IMR-90 (cell line): Measurements from ENCODE around the gene KLKB1. TPM values are rescaled to one million over a fixed set of nuclear protein-coding genes. Genes with fewer than 3 reads are reported as not detected.

Experiments used
- ATAC-seq: fragments of 200-7000 bp; cut with Tn5 transposase; 2 replicates; pipeline ENCODE4 v1.9.1; 2020; ENCODE audit warnings: low read depth, mild to moderate bottlenecking, moderate library complexity
- BruUV-seq: library from RNA; stranded (reverse); fragments of 400-500 nt; replicated peaks from 2 replicates; lab custom pipeline; 2021; lab: Mats Ljungman, UMichigan
- CTCF ChIA-PET: fragments of 300-600 bp; formaldehyde crosslinking; extraction: SDS; loops from one replicate; lab custom pipeline; 2021; ENCODE audit warnings: antibody characterized with exemption; lab: Yijun Ruan, JAX
- POLR2A ChIA-PET: fragments of 300-600 bp; sonication (Branson Sonifier 250); formaldehyde crosslinking; loops from one replicate; lab custom pipeline; 2022; ENCODE audit warnings: antibody characterized with exemption; ENCODE audit not compliant: unreplicated experiment; lab: Charles Lee
- DNase-seq: peaks from one replicate; pipeline ENCODE4 v3.0.0; 2013
- H2AFZ ChIP-seq: replicated peaks from 2 replicates; pipeline ENCODE3; 2013; ENCODE audit warnings: low read length, mild to moderate bottlenecking; ENCODE audit not compliant: poor library complexity
- H2AK5ac ChIP-seq: 2 replicates; pipeline ENCODE4 v1.6.1; 2013; ENCODE audit warnings: low read depth, low read length, inconsistent platforms
- H2AK9ac ChIP-seq: replicated peaks from 2 replicates; pipeline ENCODE3; 2013; ENCODE audit warnings: mild to moderate bottlenecking, low read depth, low read length, moderate library complexity; ENCODE audit not compliant: poor library complexity
- H2BK120ac ChIP-seq: 2 replicates; pipeline ENCODE4 v1.6.1; 2013; ENCODE audit warnings: low read depth, low read length, inconsistent platforms
- H2BK15ac ChIP-seq: 3 replicates; pipeline ENCODE4 v1.6.1; 2013; ENCODE audit warnings: low read depth, low read length, inconsistent platforms
- H2BK20ac ChIP-seq: 2 replicates; pipeline ENCODE4 v1.6.1; 2013; ENCODE audit warnings: low read depth, mild to moderate bottlenecking, inconsistent platforms, low read length, moderate library complexity
- H2BK5ac ChIP-seq: 2 replicates; pipeline ENCODE4 v1.6.1; 2013; ENCODE audit warnings: mild to moderate bottlenecking, low read depth, low read length, inconsistent platforms; ENCODE audit not compliant: poor library complexity, severe bottlenecking
- H3K14ac ChIP-seq: replicated peaks from 2 replicates; pipeline ENCODE4 v1.6.1; 2013; ENCODE audit warnings: low read depth, low read length, inconsistent platforms
- H3K18ac ChIP-seq: 2 replicates; pipeline ENCODE4 v1.6.1; 2013; ENCODE audit warnings: low read depth, low read length, control low read depth
- H3K23ac ChIP-seq: 2 replicates; pipeline ENCODE4 v1.6.1; 2013; ENCODE audit warnings: low read depth, low read length, inconsistent platforms
- H3K27ac ChIP-seq: 2 replicates; pipeline ENCODE4 v1.5.1; 2013; ENCODE audit warnings: mild to moderate bottlenecking, control low read depth, low read length; ENCODE audit not compliant: insufficient read depth
- H3K27me3 ChIP-seq: 2 replicates; pipeline ENCODE4 v1.6.1; 2013; ENCODE audit warnings: low read length; ENCODE audit not compliant: control insufficient read depth, insufficient read depth
- H3K36me3 ChIP-seq: 2 replicates; pipeline ENCODE4 v1.6.1; 2013; ENCODE audit warnings: low read length, mixed read lengths; ENCODE audit not compliant: control insufficient read depth, insufficient read depth
- H3K4ac ChIP-seq: 2 replicates; pipeline ENCODE4 v1.6.1; 2013; ENCODE audit warnings: low read depth, low read length, inconsistent platforms
- H3K4me1 ChIP-seq: 2 replicates; pipeline ENCODE4 v1.6.1; 2013; ENCODE audit warnings: low read length, mixed read lengths; ENCODE audit not compliant: control insufficient read depth, insufficient read depth
- H3K4me2 ChIP-seq: 2 replicates; pipeline ENCODE4 v1.6.1; 2013; ENCODE audit warnings: low read depth, mild to moderate bottlenecking, control low read depth, low read length, moderate library complexity
- H3K4me3 ChIP-seq: 2 replicates; pipeline ENCODE4 v1.5.1; 2013; ENCODE audit warnings: low read depth, mild to moderate bottlenecking, control low read depth, low read length, moderate library complexity; ENCODE audit not compliant: insufficient read depth
- H3K56ac ChIP-seq: 2 replicates; pipeline ENCODE4 v1.6.1; 2013; ENCODE audit warnings: low read length, inconsistent platforms; ENCODE audit not compliant: insufficient read depth; ENCODE audit errors: extremely low read depth
- H3K79me1 ChIP-seq, 2 experiments: 2 replicates each; pipeline ENCODE4 v1.6.1; 2013; ENCODE audit warnings: low read length in 2 of 2, inconsistent platforms in 1 of 2, low read depth in 1 of 2
- H3K9ac ChIP-seq: 2 replicates; pipeline ENCODE4 v1.6.1; 2013; ENCODE audit warnings: low read depth, low read length, control low read depth
- H3K9me1 ChIP-seq: 2 replicates; pipeline ENCODE4 v1.6.1; 2013; ENCODE audit warnings: low read length, inconsistent platforms; ENCODE audit not compliant: insufficient read depth
- H3K9me3 ChIP-seq: 2 replicates; pipeline ENCODE4 v1.6.1; 2013; ENCODE audit warnings: low read length; ENCODE audit not compliant: control insufficient read depth, insufficient read depth
- H4K20me1 ChIP-seq: 2 replicates; pipeline ENCODE4 v1.6.1; 2013; ENCODE audit warnings: low read length, inconsistent platforms; ENCODE audit not compliant: insufficient read depth
- H4K5ac ChIP-seq: 2 replicates; pipeline ENCODE4 v1.6.1; 2013; ENCODE audit warnings: mild to moderate bottlenecking, low read depth, low read length, control low read depth
- H4K8ac ChIP-seq, 2 experiments: 2 replicates each; pipeline ENCODE4 v1.6.1; 2013; ENCODE audit warnings: low read depth in 2 of 2, low read length in 2 of 2, control low read depth in 1 of 2, inconsistent platforms in 1 of 2
- H4K91ac ChIP-seq: 2 replicates; pipeline ENCODE4 v1.6.1; 2013; ENCODE audit warnings: low read depth, low read length, inconsistent platforms; ENCODE audit not compliant: insufficient read depth
- FOS ChIP-seq: fragments of 150-350 bp; IDR thresholded peaks from 2 replicates; pipeline ENCODE4 v1.6.1; 2016; ENCODE audit warnings: low read depth, low read length
- MAFK ChIP-seq: IDR thresholded peaks from 2 replicates; pipeline ENCODE4 v1.6.1; 2012; ENCODE audit warnings: low read depth, low read length, improper control_type of control experiment
- WGBS, 2 experiments: methylation state at CpG; one replicate each; pipeline versions ENCODE4 v1.1.5 to v1.1.7; 2013; ENCODE audit warnings: missing lambda C conversion rate in 2 of 2; ENCODE audit not compliant: insufficient read length in 1 of 2; ENCODE audit errors: extremely low coverage in 2 of 2; 5-methylcytosine and 5-hydroxymethylcytosine counted together
- dilution Hi-C: fragments of 300-500 bp; cut with HindIII; formaldehyde crosslinking; loops from one replicate; pipeline ENCODE4 v1.14.3; 2018; ENCODE audit warnings: low sequenced_read_pairs; ENCODE audit not compliant: unreplicated experiment
- in situ Hi-C: fragments of 300-500 bp; cut with MboI; formaldehyde crosslinking; loops from 3 replicates; pipeline ENCODE4 v1.14.3; 2019; ENCODE audit warnings: low sequenced_read_pairs, inconsistent platforms, mixed read lengths
- intact Hi-C: fragments of 100-400 bp; cut with micrococcal nuclease; formaldehyde crosslinking; loops from 2 replicates; pipeline ENCODE4 v1.10.0; 2022
- polyA plus RNA-seq, 3 experiments: library from polyadenylated mRNA; depleted of rRNA; stranded (reverse); fragments of >200 nt; gene quantifications; 2 replicates each; pipeline ENCODE4 v1.2.3, GENCODE V29; 2012; ENCODE audit warnings: low replicate concordance in 1 of 3
- total RNA-seq: library from RNA; depleted of rRNA; stranded (reverse); fragments of >200 nt; gene quantifications from 2 replicates; pipeline ENCODE4 v1.2.3, GENCODE V29; 2012

Gene KLKB1
- total and polyA plus RNA-seq, 2 of the 4 experiments (the other 2 are of a cell fraction) = 0.03 TPM; not detected in 1

DNA sequence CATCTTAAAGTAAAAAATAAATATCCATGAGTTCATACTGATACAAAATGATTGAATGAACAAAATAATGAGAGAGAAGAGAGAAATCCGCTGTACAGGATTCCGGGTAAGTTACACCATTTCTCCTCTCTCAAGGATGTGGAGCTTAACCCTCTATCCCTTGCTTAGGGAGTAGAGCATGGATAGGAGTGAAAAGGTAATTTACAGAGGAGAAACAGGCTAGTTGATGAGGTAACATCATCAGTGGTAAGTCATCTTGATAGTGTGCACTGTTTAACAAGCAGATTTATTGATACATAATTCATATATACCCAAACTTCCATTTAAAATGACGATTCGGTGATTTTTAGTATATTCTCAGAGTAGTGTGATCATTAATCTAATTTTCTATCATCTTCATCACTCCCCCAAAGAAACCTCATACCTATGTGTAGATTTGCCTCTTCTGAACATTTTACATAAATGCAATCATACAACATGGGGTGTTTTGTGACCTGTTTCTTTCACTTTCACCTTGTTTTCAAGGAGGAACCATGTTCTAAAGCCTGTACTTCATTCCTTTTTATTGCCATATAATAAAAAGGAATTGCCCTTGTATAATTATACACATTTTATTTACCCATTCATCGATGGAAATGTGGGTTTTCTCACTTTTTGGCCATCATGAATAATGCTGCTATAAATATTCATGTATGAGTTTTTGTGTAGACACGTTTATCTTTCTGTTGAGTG lies 73.5 kb downstream of the KLKB1 start:
- Histone ChIP-seq H3K4me3 (no peak overlapping the region), H3K27ac (no peak overlapping the region), H2AK9ac (no peak overlapping the region), H3K4me1 (no peaks in the 10 kb centered on the region), H4K8ac (no peak overlapping the region), H3K9me1 (no peaks in the 10 kb centered on the region), H3K4me2 (no peak overlapping the region), H3K14ac (no peak overlapping the region), H3K23ac (no peak overlapping the region), H2BK5ac (no peak overlapping the region), H2BK15ac (no peak overlapping the region), H2AK5ac (no peak overlapping the region), H3K56ac (no peak overlapping the region), H4K91ac (no peak overlapping the region), H2BK120ac (no peak overlapping the region), H3K36me3 (no peaks in the 10 kb centered on the region), H4K5ac (no peak overlapping the region), H4K20me1 (no peaks in the 10 kb centered on the region), H3K79me1 (no peaks in the 10 kb centered on the region), H2BK20ac (no peak overlapping the region), H3K18ac (no peak overlapping the region), H3K27me3 (peaks cover 1% of the 10 kb centered on the region; the same call in 1 of the 2 replicates), H3K4ac (no peak overlapping the region), H3K9me3 (no peaks in the 10 kb centered on the region), H2AFZ (no peak overlapping the region), H3K9ac (no peak overlapping the region)
- no TSS peak for BruUV-seq
- CTCF ChIA-PET = no interaction called here
- intact Hi-C loops = no loop called here
- dilution Hi-C loops = no loop called here
- WGBS, 2 experiments = no CpG with 5 or more reads among the region's 6 CpGs
- 0 out of 2 replicates have a peak, but pooled peaks have one; percentile 39 for TF ChIP-seq MAFK
- no peak for TF ChIP-seq FOS
- no peak for DNase-seq
- ATAC-seq = no peak
- POLR2A ChIA-PET = no interaction called here
- in situ Hi-C loops = no loop called here
